Measurements from ENCODE around the gene NEK10.
"Not testable (repeated sequence)": the region's sequence is repeated elsewhere in the genome, so short reads cannot be mapped to it uniquely, and the experiment has no call there.

The NEK10 gene

DNA sequence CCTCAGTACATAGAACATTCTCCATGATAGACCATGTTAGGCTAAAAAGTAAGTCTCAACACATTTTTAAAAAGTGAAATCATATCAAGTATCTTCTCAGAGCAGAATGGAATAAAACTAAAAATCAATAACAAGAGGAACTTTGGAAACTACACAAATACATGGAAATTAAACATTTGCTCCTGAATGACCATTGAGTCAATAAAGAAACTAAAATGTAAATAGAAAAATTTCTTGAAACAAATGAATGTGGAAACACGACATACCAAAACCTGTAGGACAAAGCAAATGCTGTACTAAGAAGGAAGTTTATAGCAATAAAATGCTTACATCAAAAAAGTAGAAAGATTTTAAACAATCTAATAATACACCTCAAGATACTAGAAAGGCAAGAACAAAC lies 33.6 kb downstream of the NEK10 start:
- no peaks in the 10 kb centered on the region for H3K9me3 ChIP-seq (ENCODE audit: control insufficient read depth in 1 of 2, low read length in 2 of 2)
- no peaks in the 10 kb centered on the region for H3K36me3 ChIP-seq (ENCODE audit: control insufficient read depth in 1 of 2, insufficient read depth in 2 of 2, low read length in 2 of 2)
- no peak overlapping the region for H3K9ac ChIP-seq (ENCODE audit: low read depth in 1 of 2, low read length in 2 of 2)
- H3K4me3 ChIP-seq (ENCODE audit: low read depth in 1 of 2, low read length in 2 of 2): no peak overlapping the region
- no peak overlapping the region for H3K27ac ChIP-seq (ENCODE audit: low read depth, low read length)
- no peaks in the 10 kb centered on the region for H3K27me3 ChIP-seq (ENCODE audit: control insufficient read depth in 1 of 2, insufficient read depth in 2 of 2, low read length in 2 of 2)
- no peaks in the 10 kb centered on the region for H3K4me1 ChIP-seq (ENCODE audit: control insufficient read depth in 1 of 2, insufficient read depth in 2 of 2, low read length in 2 of 2)

GRCh38 chr3:27333843-27334242 lies 35.3 kb downstream of the NEK10 start:
- H3K27ac ChIP-seq (ENCODE audit: low read depth, low read length): no peak overlapping the region
- H3K36me3 ChIP-seq (ENCODE audit: control insufficient read depth in 1 of 2, insufficient read depth in 2 of 2, low read length in 2 of 2): peaks cover 0 to 5% of the 10 kb centered on the region in 2 donors
- no peaks in the 10 kb centered on the region for H3K4me1 ChIP-seq (ENCODE audit: control insufficient read depth in 1 of 2, insufficient read depth in 2 of 2, low read length in 2 of 2)
- H3K4me3 ChIP-seq (ENCODE audit: low read depth in 1 of 2, low read length in 2 of 2): no peak overlapping the region
- H3K27me3 ChIP-seq (ENCODE audit: control insufficient read depth in 1 of 2, insufficient read depth in 2 of 2, low read length in 2 of 2): no peaks in the 10 kb centered on the region
- H3K9ac ChIP-seq (ENCODE audit: low read depth in 1 of 2, low read length in 2 of 2): no peak overlapping the region
- H3K9me3 ChIP-seq (ENCODE audit: control insufficient read depth in 1 of 2, low read length in 2 of 2): no peaks in the 10 kb centered on the region

DNA sequence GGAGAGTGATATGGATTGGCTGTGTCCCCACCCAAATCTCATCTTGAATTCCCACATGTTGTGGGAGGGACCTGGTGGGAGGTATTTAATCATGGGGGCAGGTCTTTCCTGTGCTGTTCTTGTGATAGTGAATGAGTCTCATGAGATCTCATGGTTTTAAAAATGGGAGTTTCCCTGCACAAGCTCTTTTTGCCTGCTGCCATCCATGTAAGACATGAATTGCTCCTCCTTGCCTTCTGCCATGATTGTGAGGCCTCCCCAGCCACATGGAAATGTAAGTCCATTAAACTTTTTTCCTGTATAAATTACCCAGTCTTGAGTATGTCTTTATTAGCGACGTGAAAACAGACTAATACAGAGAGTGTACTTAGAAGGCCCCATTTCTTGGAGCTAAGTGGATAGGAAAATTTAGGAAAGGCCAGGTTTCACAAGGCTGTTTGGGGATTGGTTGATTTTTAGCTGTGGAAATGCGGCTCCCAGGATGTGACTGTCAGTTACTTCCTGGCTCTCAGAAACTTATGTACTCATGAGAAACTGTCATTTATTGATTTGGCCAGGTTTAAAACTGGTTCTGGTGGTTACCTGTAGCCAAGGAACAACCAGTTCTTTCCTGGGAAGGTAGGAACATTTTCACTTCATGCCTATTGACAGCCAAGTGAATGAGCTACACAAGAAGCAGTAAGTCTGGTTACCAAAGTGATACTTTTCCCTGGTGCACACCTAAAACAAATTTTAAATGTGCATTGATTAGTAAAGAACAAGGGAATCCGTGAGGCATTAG lies 40.0 kb downstream of the NEK10 start:
- not testable (repeated sequence) for H3K27ac ChIP-seq (ENCODE audit: low read depth, low read length); H3K4me3 ChIP-seq (ENCODE audit: low read depth in 1 of 2, low read length in 2 of 2); H3K27me3 ChIP-seq (ENCODE audit: control insufficient read depth in 1 of 2, insufficient read depth in 2 of 2, low read length in 2 of 2); H3K9me3 ChIP-seq (ENCODE audit: control insufficient read depth in 1 of 2, low read length in 2 of 2); H3K9ac ChIP-seq (ENCODE audit: low read depth in 1 of 2, low read length in 2 of 2); H3K4me1 ChIP-seq (ENCODE audit: control insufficient read depth in 1 of 2, insufficient read depth in 2 of 2, low read length in 2 of 2); H3K36me3 ChIP-seq (ENCODE audit: control insufficient read depth in 1 of 2, insufficient read depth in 2 of 2, low read length in 2 of 2)

GRCh38 chr3:27326629-27327545 lies 42.3 kb downstream of the NEK10 start:
- H3K9ac ChIP-seq (ENCODE audit: low read depth in 1 of 2, low read length in 2 of 2): no peak overlapping the region
- H3K27ac ChIP-seq (ENCODE audit: low read depth, low read length): no peak overlapping the region
- H3K4me3 ChIP-seq (ENCODE audit: low read depth in 1 of 2, low read length in 2 of 2): no peak overlapping the region
- H3K27me3 ChIP-seq (ENCODE audit: control insufficient read depth in 1 of 2, insufficient read depth in 2 of 2, low read length in 2 of 2): no peaks in the 10 kb centered on the region
- H3K4me1 ChIP-seq (ENCODE audit: control insufficient read depth in 1 of 2, insufficient read depth in 2 of 2, low read length in 2 of 2): no peaks in the 10 kb centered on the region
- no peaks in the 10 kb centered on the region for H3K9me3 ChIP-seq (ENCODE audit: control insufficient read depth in 1 of 2, low read length in 2 of 2)
- peaks cover 0 to 5% of the 10 kb centered on the region in 2 donors for H3K36me3 ChIP-seq (ENCODE audit: control insufficient read depth in 1 of 2, insufficient read depth in 2 of 2, low read length in 2 of 2)

DNA sequence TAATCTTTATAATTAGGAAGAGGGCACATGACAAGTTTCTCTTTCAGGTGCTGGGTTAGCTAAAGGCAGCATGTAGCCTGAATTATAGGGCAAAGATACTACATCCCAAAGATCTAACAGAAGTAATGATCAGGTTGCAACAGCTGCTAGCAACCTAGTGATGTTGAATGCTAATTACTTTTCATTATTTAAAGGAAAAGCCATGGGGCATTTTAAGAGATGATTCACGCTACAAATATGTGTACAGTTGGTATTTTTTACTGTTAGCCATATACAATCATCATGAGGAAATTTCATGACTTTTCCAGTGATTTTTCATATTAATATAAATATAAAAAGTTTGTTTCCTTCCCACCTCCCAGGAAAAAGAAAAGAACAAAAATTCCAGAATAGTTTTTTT lies 43.0 kb downstream of the NEK10 start:
- Histone ChIP-seq H3K27ac (ENCODE audit: low read depth, low read length) (no peak overlapping the region), H3K9me3 (ENCODE audit: control insufficient read depth in 1 of 2, low read length in 2 of 2) (no peaks in the 10 kb centered on the region), H3K27me3 (ENCODE audit: control insufficient read depth in 1 of 2, insufficient read depth in 2 of 2, low read length in 2 of 2) (no peaks in the 10 kb centered on the region), H3K36me3 (ENCODE audit: control insufficient read depth in 1 of 2, insufficient read depth in 2 of 2, low read length in 2 of 2) (peaks cover 0 to 5% of the 10 kb centered on the region in 2 donors), H3K9ac (ENCODE audit: low read depth in 1 of 2, low read length in 2 of 2) (no peak overlapping the region), H3K4me3 (ENCODE audit: low read depth in 1 of 2, low read length in 2 of 2) (no peak overlapping the region), H3K4me1 (ENCODE audit: control insufficient read depth in 1 of 2, insufficient read depth in 2 of 2, low read length in 2 of 2) (no peaks in the 10 kb centered on the region)

DNA sequence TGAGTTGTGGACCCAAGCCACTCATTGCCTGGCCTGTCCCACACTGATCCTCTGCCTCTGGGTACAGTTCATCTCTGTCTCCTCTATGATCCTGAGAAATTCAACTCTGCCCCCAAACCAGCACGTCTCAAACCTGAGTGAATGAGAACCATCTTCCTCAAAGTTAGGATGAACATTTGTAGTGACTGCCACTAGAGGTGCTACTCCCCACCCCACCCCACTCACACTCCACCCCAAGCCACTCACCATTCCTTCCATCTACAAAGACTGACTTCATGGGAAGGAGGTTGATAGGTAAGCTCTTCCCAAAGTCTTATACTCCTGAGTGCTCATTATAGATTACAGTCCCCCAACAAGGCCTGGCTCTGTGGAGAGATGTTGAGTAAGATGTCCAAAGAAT lies 43.8 kb downstream of the NEK10 start:
- Histone ChIP-seq H3K9ac (ENCODE audit: low read depth in 1 of 2, low read length in 2 of 2) (no peak overlapping the region), H3K4me1 (ENCODE audit: control insufficient read depth in 1 of 2, insufficient read depth in 2 of 2, low read length in 2 of 2) (no peaks in the 10 kb centered on the region), H3K27ac (ENCODE audit: low read depth, low read length) (peak overlapping the region; percentile 4), H3K9me3 (ENCODE audit: control insufficient read depth in 1 of 2, low read length in 2 of 2) (no peaks in the 10 kb centered on the region), H3K36me3 (ENCODE audit: control insufficient read depth in 1 of 2, insufficient read depth in 2 of 2, low read length in 2 of 2) (peaks cover 0 to 5% of the 10 kb centered on the region in 2 donors), H3K27me3 (ENCODE audit: control insufficient read depth in 1 of 2, insufficient read depth in 2 of 2, low read length in 2 of 2) (no peaks in the 10 kb centered on the region), H3K4me3 (ENCODE audit: low read depth in 1 of 2, low read length in 2 of 2) (no peak overlapping the region)

- H3K27ac ChIP-seq (ENCODE audit: low read depth, low read length): no peak overlapping the region
- no peaks in the 10 kb centered on the region for H3K4me1 ChIP-seq (ENCODE audit: control insufficient read depth in 1 of 2, insufficient read depth in 2 of 2, low read length in 2 of 2)
- no peak overlapping the region for H3K4me3 ChIP-seq (ENCODE audit: low read depth in 1 of 2, low read length in 2 of 2)
- H3K9me3 ChIP-seq (ENCODE audit: control insufficient read depth in 1 of 2, low read length in 2 of 2): no peaks in the 10 kb centered on the region
- H3K9ac ChIP-seq (ENCODE audit: low read depth in 1 of 2, low read length in 2 of 2): no peak overlapping the region
- H3K27me3 ChIP-seq (ENCODE audit: control insufficient read depth in 1 of 2, insufficient read depth in 2 of 2, low read length in 2 of 2): no peaks in the 10 kb centered on the region
- H3K36me3 ChIP-seq (ENCODE audit: control insufficient read depth in 1 of 2, insufficient read depth in 2 of 2, low read length in 2 of 2): peaks cover 0 to 5% of the 10 kb centered on the region in 2 donors
Observed at GRCh38 chr3:27324686-27325085, 44.5 kb downstream of the NEK10 start.

DNA sequence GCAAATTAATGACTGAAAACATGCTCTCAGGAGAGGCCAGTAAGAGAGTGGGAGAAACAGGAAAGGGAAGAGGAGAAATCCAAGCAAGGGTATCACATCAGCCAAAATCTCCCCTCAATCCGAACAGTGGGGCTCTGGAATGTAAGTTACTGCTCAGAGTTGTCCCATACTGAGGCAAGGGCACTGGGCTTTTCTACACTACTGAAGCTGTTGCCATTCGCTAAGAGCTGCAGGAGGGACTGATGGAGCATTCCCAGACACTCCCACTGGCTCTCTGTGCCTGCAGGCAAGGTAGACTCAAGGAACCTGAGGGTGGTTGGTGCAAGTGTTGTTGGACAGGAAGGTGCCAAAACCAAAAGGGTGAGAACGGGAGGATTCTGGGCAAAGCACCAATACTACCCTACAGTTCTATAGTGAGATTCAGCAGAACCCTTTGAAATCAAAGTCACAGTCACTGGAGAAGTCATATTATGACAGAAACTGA lies 46.1 kb downstream of the NEK10 start:
- Histone ChIP-seq H3K27me3 (ENCODE audit: control insufficient read depth in 1 of 2, insufficient read depth in 2 of 2, low read length in 2 of 2) (no peaks in the 10 kb centered on the region), H3K27ac (ENCODE audit: low read depth, low read length) (no peak overlapping the region), H3K9ac (ENCODE audit: low read depth in 1 of 2, low read length in 2 of 2) (no peak overlapping the region), H3K9me3 (ENCODE audit: control insufficient read depth in 1 of 2, low read length in 2 of 2) (no peaks in the 10 kb centered on the region), H3K4me1 (ENCODE audit: control insufficient read depth in 1 of 2, insufficient read depth in 2 of 2, low read length in 2 of 2) (no peaks in the 10 kb centered on the region), H3K36me3 (ENCODE audit: control insufficient read depth in 1 of 2, insufficient read depth in 2 of 2, low read length in 2 of 2) (no peaks in the 10 kb centered on the region), H3K4me3 (ENCODE audit: low read depth in 1 of 2, low read length in 2 of 2) (no peak overlapping the region)

- Histone ChIP-seq H3K4me3 (ENCODE audit: low read depth in 1 of 2, low read length in 2 of 2) (no peak overlapping the region), H3K9me3 (ENCODE audit: control insufficient read depth in 1 of 2, low read length in 2 of 2) (no peaks in the 10 kb centered on the region), H3K36me3 (ENCODE audit: control insufficient read depth in 1 of 2, insufficient read depth in 2 of 2, low read length in 2 of 2) (no peaks in the 10 kb centered on the region)
Observed at GRCh38 chr3:27322634-27323033, 46.5 kb downstream of the NEK10 start.

DNA sequence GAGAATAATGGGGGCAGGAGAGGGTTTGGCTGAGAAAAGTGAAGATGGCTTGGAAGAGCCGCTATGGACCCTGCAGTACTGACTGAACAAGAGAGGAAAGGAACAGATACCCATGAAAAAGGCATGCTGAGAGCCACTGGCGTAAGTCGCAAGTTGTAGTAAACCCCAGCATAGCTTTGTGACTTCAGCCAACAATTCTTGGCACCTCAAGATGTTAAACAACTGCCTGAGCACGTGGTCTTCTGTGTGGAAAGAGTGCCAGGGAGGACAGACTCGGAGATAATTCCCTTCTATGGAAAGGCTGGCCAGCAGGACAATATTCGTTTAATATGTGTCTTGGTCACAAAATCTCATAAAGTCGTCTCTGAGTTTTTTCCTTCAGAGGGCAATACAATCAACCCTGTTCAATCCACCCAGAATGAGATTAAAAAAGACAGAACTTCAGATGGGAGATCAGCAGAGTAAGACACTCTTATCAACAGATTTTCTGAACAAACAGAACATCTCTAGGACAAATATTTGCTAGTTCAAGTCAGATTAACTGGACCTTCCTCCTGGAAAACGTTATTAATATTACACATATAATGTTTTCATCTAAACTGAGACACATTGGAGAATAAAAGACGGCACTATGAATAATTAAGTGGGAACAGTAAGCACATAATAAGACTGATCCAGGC lies 49.2 kb downstream of the NEK10 start:
- H3K27me3 ChIP-seq (ENCODE audit: control insufficient read depth in 1 of 2, insufficient read depth in 2 of 2, low read length in 2 of 2): no peaks in the 10 kb centered on the region
- H3K9me3 ChIP-seq (ENCODE audit: control insufficient read depth in 1 of 2, low read length in 2 of 2): no peaks in the 10 kb centered on the region
- no peaks in the 10 kb centered on the region for H3K36me3 ChIP-seq (ENCODE audit: control insufficient read depth in 1 of 2, insufficient read depth in 2 of 2, low read length in 2 of 2)
- H3K4me1 ChIP-seq (ENCODE audit: control insufficient read depth in 1 of 2, insufficient read depth in 2 of 2, low read length in 2 of 2): no peaks in the 10 kb centered on the region
- no peak overlapping the region for H3K27ac ChIP-seq (ENCODE audit: low read depth, low read length)
- H3K4me3 ChIP-seq (ENCODE audit: low read depth in 1 of 2, low read length in 2 of 2): no peak overlapping the region
- H3K9ac ChIP-seq (ENCODE audit: low read depth in 1 of 2, low read length in 2 of 2): no peak overlapping the region

More at GRCh38 chr3:27322634-27323033, 46.5 kb downstream of the NEK10 start:
- Histone ChIP-seq H3K9ac (ENCODE audit: low read depth in 1 of 2, low read length in 2 of 2) (no peak overlapping the region), H3K27ac (ENCODE audit: low read depth, low read length) (no peak overlapping the region), H3K27me3 (ENCODE audit: control insufficient read depth in 1 of 2, insufficient read depth in 2 of 2, low read length in 2 of 2) (no peaks in the 10 kb centered on the region), H3K4me1 (ENCODE audit: control insufficient read depth in 1 of 2, insufficient read depth in 2 of 2, low read length in 2 of 2) (no peaks in the 10 kb centered on the region)

All from duodenal mucosa (tissue), 2 donors.